ENCODE results near the gene KLHDC4.

The KLHDC4 gene

GRCh38 chr16:87698676-87699199, 67.0 kb downstream of the KLHDC4 start:
- no peak for DNase-seq (ENCODE audit: low spot score)

- no peak for DNase-seq (ENCODE audit: low spot score)
These were observed 67.5 kb downstream of the KLHDC4 start for GRCh38 chr16:87698241-87698640.

GRCh38 chr16:87697792-87698191, 68.0 kb downstream of the KLHDC4 start:
- no peak for DNase-seq (ENCODE audit: low spot score)

GRCh38 chr16:87697256-87697655, 68.5 kb downstream of the KLHDC4 start:
- DNase-seq (ENCODE audit: low spot score): no peak

GRCh38 chr16:87696726-87697125, 69.1 kb downstream of the KLHDC4 start:
- no peak for DNase-seq (ENCODE audit: low spot score)

GRCh38 chr16:87695534-87695933, 70.3 kb downstream of the KLHDC4 start:
- no peak for DNase-seq (ENCODE audit: low spot score)

- DNase-seq (ENCODE audit: low spot score): no peak
These were observed 71.2 kb downstream of the KLHDC4 start for GRCh38 chr16:87694441-87695125.

GRCh38 chr16:87693827-87694226, 72.0 kb downstream of the KLHDC4 start:
- DNase-seq (ENCODE audit: low spot score): no peak

GRCh38 chr16:87692756-87693155, 73.0 kb downstream of the KLHDC4 start:
- DNase-seq (ENCODE audit: low spot score): no peak

- DNase-seq (ENCODE audit: low spot score): no peak
These were observed 73.6 kb downstream of the KLHDC4 start for GRCh38 chr16:87692176-87692575.

GRCh38 chr16:87691686-87692079, 74.1 kb downstream of the KLHDC4 start:
- no peak for DNase-seq (ENCODE audit: low spot score)

- DNase-seq (ENCODE audit: low spot score): no peak
These were observed 74.7 kb downstream of the KLHDC4 start for GRCh38 chr16:87690911-87691685.

GRCh38 chr16:87689956-87690465, 75.8 kb downstream of the KLHDC4 start:
- no peak for DNase-seq (ENCODE audit: low spot score)

GRCh38 chr16:87688876-87689815, 76.6 kb downstream of the KLHDC4 start:
- DNase-seq (ENCODE audit: low spot score): no peak

GRCh38 chr16:87687998-87688529, 77.7 kb downstream of the KLHDC4 start:
- no peak for DNase-seq (ENCODE audit: low spot score)

- DNase-seq (ENCODE audit: low spot score): no peak
These were observed 78.5 kb downstream of the KLHDC4 start for GRCh38 chr16:87687126-87687910.

- no peak for DNase-seq (ENCODE audit: low spot score)
These were observed 79.1 kb downstream of the KLHDC4 start for GRCh38 chr16:87686697-87687096.

- no peak for DNase-seq (ENCODE audit: low spot score)
These were observed 80.0 kb downstream of the KLHDC4 start for GRCh38 chr16:87685766-87686165.

GRCh38 chr16:87685405-87685755, 80.4 kb downstream of the KLHDC4 start:
- no peak for DNase-seq (ENCODE audit: low spot score)

GRCh38 chr16:87684711-87685404, 80.9 kb downstream of the KLHDC4 start:
- DNase-seq (ENCODE audit: low spot score): no peak
